WI38 (cell line): ENCODE results near the gene XPO1.
"Not testable (repeated sequence)": the region's sequence is repeated elsewhere in the genome, so short reads cannot be mapped to it uniquely, and the experiment has no call there.

Source experiments
- H3K4me3 ChIP-seq: 2 replicates; pipeline ENCODE4 v1.5.1; 2011; ENCODE audit warnings: low read depth, mild to moderate bottlenecking, control low read depth, low read length
- CTCF ChIP-seq: IDR thresholded peaks from 2 replicates; pipeline ENCODE4 v1.5.1; 2012; ENCODE audit warnings: low read depth, mild to moderate bottlenecking, control low read depth, low read length

XPO1 gene

GRCh38 chr2:61448229-61448628 is 89.9 kb downstream of the XPO1 start:
- no peak overlapping the region for H3K4me3 ChIP-seq
- no peak for TF ChIP-seq CTCF

DNA sequence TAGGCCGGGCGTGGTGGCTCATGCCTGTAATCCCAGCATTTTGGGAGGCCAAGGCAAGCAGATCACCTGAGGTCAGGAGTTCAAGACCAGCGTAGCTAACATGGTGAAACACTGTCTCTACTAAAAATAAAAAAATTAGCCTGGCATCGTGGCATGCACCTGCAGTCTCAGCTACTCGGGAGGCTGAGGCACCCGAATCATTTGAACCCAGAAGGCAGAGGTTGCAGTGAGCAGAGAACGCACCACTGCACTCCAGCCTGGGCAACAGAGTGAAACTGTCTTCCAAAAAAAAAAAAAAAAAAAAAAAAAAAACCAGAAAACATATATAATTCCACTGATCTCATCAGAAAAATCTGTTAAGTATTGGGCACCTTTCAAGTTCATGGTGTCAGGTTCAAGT is 91.2 kb downstream of the XPO1 start:
- H3K4me3 ChIP-seq, result not testable (repeated sequence)

DNA sequence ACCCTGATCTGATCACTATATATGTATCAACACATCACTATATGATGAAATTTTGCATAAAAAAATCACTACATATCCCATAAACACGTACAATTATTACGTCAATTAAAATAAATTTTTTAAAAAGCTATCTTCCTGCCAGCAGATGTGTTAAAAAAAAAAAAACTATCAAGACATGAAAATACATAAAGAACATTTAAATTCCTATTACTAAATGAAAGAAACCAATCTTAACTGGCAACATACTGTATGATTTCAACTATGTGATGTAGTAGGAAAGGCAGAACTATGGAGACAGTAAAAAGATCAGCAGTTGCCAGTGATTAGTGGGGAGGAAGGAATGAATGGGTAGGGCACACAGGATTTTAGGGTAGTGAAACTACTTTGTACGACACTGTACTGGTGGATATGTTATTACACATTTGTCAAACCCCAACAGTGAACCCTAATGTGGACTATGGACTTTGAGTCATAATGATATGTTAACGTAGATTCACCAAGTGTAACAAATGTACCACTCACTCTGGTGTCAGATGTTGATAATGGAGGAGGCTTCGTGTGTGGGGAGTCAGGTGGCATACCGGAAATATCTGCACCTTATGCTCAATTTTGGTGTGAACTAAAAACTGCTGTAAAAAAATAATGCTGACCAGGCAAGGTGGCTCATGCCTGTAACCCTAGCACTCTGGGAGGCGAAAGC is 94.7 kb downstream of the XPO1 start:
- H3K4me3 ChIP-seq, result no peak overlapping the region
- TF ChIP-seq CTCF, result no peak

- no peak overlapping the region for H3K4me3 ChIP-seq
- no peak for TF ChIP-seq CTCF
Measured at GRCh38 chr2:61439241-61440002, 98.7 kb downstream of the XPO1 start.

GRCh38 chr2:61438670-61439069 is 99.5 kb downstream of the XPO1 start:
- H3K4me3 ChIP-seq, result no peak overlapping the region
- TF ChIP-seq CTCF, result no peak

GRCh38 chr2:61437170-61437569 is 101.0 kb downstream of the XPO1 start:
- no peak for TF ChIP-seq CTCF
- H3K4me3 ChIP-seq, result no peak overlapping the region

DNA sequence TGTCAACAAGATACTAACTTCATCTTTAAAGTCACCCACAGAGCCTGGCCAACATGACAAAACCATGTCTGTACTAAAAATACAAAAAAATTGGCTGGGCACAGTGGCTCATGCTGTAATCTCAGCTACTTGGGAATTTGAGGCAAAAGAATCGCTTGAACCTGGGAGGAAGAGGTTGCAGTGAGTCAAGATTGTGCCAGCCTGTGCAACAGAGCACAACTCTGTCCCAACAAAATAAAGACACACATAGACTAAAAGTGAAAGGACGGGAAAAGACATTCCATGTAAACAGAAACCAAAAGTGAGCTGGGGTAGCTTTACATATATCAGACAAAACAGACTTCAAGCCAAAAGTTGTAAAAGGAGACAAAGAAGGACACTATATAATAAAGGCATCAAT is 102.1 kb downstream of the XPO1 start:
- TF ChIP-seq CTCF, result no peak
- no peak overlapping the region for H3K4me3 ChIP-seq
